Epithelial cell of proximal tubule (primary cell): ENCODE measurements around the gene TACR2. TPM values are rescaled to one million over a fixed set of nuclear protein-coding genes. Genes with fewer than 3 reads are reported as not detected.

Source experiments
- DNase-seq: peaks from one replicate; pipeline ENCODE4 v3.0.0-alpha.2; 2011; ENCODE audit warnings: low read depth
- H3K4me3 ChIP-seq: 2 replicates; pipeline ENCODE4 v1.5.1; 2011; ENCODE audit warnings: low read depth, mild to moderate bottlenecking, low read length
- total RNA-seq: library from RNA; depleted of rRNA; stranded (reverse); fragments of >200 nt; gene quantifications from 2 replicates; pipeline ENCODE4 v1.2.3, GENCODE V29; 2015
- TF ChIP-seq, protein P1 (sequence below): conservative IDR thresholded peaks from 2 replicates; pipeline ENCODE4 v1.5.1; 2012; ENCODE audit warnings: low read depth, mild to moderate bottlenecking, low read length

Gene TACR2
- total RNA-seq, 1 donor from 2014 or later, result 0.23 TPM

DNA sequence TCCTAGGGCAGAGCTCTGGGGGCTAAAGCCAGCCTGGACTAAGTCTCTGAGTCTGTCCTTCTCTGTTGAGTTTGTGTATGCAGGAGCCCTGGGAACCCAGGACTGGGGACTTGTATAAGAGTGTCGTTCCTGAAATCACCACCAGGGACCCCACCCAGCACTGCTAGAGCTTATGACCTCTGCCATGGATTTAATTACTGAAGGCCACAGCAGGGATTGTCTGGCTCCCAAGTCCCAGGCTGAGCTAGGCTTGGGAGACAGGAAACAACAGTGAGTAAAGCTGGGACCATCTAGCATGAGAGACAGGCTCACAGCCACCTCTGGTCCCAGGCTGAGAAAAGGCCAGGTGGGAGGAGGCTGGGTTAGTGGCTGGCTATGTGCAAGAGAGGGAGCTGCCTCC is 33.1 kb upstream of the TACR2 start:
- H3K4me3 ChIP-seq, result no peak overlapping the region
- TF ChIP-seq, protein P1, sequence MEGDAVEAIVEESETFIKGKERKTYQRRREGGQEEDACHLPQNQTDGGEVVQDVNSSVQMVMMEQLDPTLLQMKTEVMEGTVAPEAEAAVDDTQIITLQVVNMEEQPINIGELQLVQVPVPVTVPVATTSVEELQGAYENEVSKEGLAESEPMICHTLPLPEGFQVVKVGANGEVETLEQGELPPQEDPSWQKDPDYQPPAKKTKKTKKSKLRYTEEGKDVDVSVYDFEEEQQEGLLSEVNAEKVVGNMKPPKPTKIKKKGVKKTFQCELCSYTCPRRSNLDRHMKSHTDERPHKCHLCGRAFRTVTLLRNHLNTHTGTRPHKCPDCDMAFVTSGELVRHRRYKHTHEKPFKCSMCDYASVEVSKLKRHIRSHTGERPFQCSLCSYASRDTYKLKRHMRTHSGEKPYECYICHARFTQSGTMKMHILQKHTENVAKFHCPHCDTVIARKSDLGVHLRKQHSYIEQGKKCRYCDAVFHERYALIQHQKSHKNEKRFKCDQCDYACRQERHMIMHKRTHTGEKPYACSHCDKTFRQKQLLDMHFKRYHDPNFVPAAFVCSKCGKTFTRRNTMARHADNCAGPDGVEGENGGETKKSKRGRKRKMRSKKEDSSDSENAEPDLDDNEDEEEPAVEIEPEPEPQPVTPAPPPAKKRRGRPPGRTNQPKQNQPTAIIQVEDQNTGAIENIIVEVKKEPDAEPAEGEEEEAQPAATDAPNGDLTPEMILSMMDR, result peak; percentile 77
- no peak for DNase-seq

DNA sequence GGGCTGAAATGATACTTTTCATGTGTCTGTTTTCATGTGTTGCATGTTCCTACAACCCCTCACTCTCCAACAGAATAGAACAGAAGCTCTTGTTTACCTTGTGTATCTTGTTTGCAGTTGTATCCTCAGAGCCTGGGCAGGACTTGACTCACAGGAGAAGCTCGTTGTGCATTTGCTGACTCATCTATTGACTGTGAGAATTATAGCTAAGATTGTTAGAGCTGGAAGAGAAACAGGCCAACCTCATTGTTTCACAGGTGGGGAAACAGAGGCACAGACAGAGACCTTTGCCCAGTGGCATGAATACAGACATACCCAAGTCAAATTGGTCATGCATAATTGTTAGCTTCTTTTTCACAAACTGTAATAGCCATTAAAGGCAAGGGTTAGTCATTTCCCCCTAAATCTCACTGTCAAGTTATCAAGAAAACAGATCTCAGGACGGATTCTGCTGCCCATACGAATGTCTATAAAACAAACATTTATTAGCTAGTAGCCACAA is 30.0 kb upstream of the TACR2 start:
- DNase-seq, result peak; percentile 95
- TF ChIP-seq, protein P1, result no peak
- H3K4me3 ChIP-seq, result no peak overlapping the region

DNA sequence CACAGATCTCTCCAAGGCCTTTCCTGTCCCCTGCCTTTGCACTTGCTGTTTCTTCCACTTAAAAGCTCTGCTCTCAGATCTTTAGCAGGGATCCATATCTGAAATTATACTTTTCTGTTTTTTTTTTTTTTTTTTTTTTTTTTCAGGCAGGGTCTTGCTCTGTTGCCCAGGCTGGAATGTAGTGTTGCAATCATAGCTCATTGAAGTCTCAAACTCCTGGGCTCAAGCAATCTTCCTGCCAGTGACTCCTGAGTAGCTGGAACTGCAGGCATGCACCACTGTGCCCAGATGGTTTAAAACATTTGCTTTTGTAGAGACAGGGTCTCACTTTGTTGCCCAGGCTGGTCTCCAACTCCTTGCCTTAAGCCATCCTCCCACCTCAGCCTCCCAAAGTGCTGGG is 29.5 kb upstream of the TACR2 start:
- TF ChIP-seq, protein P1, result no peak
- no peak overlapping the region for H3K4me3 ChIP-seq
- no peak for DNase-seq

DNA sequence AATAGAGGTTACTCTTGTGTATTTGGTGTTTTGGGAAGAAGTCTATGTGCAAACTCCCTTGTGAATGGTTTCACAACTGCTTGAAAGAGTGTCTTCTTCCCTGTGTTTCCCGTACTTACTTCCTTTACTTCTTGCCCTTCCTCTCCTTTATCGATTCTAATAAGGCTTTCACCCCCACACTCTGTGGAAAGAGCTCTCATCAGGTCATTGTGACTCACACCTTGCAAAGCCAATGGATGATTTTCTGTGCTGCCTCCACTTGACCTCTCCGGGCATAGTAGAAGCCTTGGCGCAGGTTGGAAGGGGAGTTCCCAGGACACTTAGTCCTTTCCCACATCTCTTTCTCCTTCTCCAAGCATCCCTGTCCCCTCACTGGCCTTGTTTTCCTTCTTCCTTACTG is 28.3 kb upstream of the TACR2 start:
- H3K4me3 ChIP-seq, result no peak overlapping the region
- no peak for DNase-seq
- TF ChIP-seq, protein P1, result no peak

DNA sequence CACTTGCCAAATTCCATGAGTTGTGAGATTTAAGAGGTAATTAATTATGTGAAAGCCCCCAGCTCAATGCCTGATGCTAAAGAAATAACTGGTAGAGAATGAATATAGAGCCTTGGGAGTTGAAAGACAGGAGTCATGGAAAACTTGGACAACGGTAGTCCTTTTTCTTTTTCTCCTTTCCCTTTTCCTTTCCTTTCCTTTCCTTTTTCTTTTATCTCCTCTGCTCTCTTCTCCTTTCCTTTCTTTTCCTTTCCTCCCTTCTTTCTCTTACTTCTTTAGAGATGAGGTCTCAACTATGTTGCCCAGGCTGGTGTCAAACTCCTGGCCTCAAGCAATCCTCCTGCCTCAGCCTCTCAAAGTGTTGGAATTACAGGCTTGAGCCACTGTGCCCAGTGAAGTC is 26.6 kb upstream of the TACR2 start:
- DNase-seq, result no peak
- H3K4me3 ChIP-seq, result no peak overlapping the region

DNA sequence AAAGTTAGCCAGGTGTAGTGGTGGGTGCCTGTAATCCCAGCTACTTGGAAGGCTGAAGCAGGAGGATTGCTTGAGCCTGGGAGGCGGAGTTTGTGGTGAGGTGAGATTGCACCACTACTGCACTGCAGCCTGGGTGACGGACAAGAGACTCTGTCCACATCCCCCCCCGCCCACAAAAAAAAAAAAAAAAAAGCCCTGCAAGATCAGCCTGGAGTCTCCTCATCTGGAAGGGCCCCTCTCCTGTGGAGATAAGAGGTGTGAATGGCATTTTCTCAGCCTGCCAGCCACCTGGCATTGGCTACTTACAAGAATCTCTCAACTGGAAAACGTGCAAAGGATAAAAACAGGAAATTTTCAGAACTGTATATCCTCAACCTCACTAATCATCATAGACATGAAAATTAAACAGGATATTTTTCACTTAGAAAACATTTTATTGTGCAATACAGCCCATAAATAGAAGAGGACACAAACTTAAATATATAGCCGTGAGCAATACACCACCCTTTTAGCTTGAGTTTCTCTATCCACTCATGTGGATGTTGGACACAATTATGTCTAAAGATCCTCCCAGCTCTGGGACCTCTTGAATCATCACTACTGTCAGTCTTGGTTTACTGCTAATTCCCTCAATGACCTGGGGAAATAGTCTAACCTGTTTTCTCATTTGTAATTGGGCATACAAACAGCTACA is 23.2 kb upstream of the TACR2 start:
- H3K4me3 ChIP-seq, result no peak overlapping the region
- DNase-seq, result no peak
- TF ChIP-seq, protein P1, result no peak

More for the DNA sequence above, 26.6 kb upstream of the TACR2 start:
- TF ChIP-seq, protein P1, result no peak

DNA sequence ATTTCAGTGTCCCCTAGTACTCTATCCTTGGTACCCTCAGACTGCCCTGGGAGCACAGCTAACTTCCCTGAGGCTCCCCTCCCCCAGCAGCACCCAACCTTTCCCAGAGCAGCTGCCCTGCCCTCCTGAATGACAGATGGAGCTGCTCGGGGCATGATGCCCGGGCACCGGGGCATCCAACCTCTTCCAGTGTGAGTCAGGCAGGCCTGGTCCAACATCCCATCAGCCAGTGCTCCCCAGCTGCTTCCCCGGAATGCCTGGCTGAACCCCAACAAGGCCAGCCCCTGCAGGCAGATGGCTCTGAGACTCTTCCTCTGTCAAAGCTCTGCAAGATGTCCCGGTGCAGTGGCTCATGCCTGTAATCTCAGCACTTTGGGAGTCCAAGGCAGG is 22.6 kb upstream of the TACR2 start:
- DNase-seq, result no peak
- no peak overlapping the region for H3K4me3 ChIP-seq
- TF ChIP-seq, protein P1, result no peak
